ENCODE measurements around the gene RNPEPL1. TPM values are rescaled to one million over a fixed set of nuclear protein-coding genes. Genes with fewer than 3 reads are reported as not detected.
A peak's percentile ranks its signal among the peaks of the same experiment; 100 is the strongest.

The RNPEPL1 gene
- total and polyA plus RNA-seq, 2 experiments from 2014 or later: 46.3 to 57.2 TPM

DNA sequence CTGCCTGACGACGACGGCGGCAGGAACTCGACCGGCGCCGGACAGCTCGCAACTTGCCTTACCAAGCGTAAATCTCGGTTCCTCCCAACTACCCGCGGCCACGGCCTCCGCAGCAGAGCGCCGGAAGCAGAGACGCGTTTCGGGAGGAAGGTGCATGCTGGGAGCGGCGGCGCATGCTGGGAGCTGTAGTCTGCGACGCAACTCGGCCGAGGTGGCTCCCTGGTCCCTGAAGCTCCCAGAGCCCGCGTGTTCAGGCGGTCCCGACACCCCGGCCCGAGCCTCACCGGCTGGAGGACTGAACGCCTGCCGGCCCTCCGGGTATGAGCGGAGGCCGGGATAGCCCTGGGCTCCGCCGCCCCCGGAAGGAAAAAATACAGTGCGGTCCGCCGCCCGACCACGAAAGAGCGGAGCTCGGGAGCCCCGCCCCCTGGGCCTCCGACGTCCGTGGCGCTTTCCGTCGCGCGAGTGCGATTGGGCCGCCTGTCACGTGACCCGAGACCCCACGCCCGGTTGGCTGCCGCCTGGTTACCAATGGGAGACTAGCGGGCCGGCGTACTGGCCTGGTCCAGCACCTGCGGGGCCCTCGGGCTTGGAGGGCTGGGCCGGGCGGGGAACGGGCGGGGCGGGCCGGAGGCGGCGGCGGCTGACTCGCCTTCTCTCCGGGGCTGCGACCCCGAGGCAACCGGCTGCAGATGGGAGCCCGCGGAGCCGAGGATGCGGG is 18.1 kb downstream of the RNPEPL1 start, which contains the start of gene CAPN10:
CAPN10 (plus strand) TSS at position 537 of the 721 bp plus-strand sequence; CDS start at position 715, 178 bp downstream.
- peak within 1 kb of the TSS; percentile 80 for H3K27ac ChIP-seq
- peak within 1 kb of the TSS; percentile 61 for H2AFZ ChIP-seq
- H3K4me2 ChIP-seq: peak within 1 kb of the TSS; percentile 97
- no peaks in the 10 kb centered on the region for H3K9me2 ChIP-seq (replicated peaks; ENCODE audit: insufficient read depth)
- H3K36me3 ChIP-seq (replicated peaks; ENCODE audit: insufficient read depth, low read depth): no peaks in the 10 kb centered on the region
- peaks cover 21% of the 10 kb centered on the region for H3K4me1 ChIP-seq (ENCODE audit: insufficient read depth)
- no peaks in the 10 kb centered on the region for H3K9me3 ChIP-seq (ENCODE audit: low read depth)
- H4K20me1 ChIP-seq (ENCODE audit: insufficient read depth, poor library complexity, severe bottlenecking): peaks cover 5% of the 10 kb centered on the region
- DNase-seq (ENCODE audit: low spot score): peak; percentile 99
- peak within 1 kb of the TSS; percentile 41 for H3K4me3 ChIP-seq
- peaks cover 82% of the 10 kb centered on the region for H3K79me2 ChIP-seq
- 1% methylated on average over 62 of the region's 88 CpGs for WGBS (ENCODE audit: low lambda C conversion rate, missing lambda C conversion rate)
- H3K27me3 ChIP-seq: no peaks in the 10 kb centered on the region
- TF ChIP-seq EZH2phosphoT487 (IDR thresholded peaks at IDR 0.05; ENCODE audit: low read depth, severe bottlenecking, unreplicated experiment) (no peak), EZH2 (IDR thresholded peaks at IDR 0.05; ENCODE audit: borderline replicate concordance) (no peak)
- TF ChIP-seq, protein P1, sequence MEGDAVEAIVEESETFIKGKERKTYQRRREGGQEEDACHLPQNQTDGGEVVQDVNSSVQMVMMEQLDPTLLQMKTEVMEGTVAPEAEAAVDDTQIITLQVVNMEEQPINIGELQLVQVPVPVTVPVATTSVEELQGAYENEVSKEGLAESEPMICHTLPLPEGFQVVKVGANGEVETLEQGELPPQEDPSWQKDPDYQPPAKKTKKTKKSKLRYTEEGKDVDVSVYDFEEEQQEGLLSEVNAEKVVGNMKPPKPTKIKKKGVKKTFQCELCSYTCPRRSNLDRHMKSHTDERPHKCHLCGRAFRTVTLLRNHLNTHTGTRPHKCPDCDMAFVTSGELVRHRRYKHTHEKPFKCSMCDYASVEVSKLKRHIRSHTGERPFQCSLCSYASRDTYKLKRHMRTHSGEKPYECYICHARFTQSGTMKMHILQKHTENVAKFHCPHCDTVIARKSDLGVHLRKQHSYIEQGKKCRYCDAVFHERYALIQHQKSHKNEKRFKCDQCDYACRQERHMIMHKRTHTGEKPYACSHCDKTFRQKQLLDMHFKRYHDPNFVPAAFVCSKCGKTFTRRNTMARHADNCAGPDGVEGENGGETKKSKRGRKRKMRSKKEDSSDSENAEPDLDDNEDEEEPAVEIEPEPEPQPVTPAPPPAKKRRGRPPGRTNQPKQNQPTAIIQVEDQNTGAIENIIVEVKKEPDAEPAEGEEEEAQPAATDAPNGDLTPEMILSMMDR (IDR thresholded peaks at IDR 0.05; ENCODE audit: poor library complexity): no peak

DNA sequence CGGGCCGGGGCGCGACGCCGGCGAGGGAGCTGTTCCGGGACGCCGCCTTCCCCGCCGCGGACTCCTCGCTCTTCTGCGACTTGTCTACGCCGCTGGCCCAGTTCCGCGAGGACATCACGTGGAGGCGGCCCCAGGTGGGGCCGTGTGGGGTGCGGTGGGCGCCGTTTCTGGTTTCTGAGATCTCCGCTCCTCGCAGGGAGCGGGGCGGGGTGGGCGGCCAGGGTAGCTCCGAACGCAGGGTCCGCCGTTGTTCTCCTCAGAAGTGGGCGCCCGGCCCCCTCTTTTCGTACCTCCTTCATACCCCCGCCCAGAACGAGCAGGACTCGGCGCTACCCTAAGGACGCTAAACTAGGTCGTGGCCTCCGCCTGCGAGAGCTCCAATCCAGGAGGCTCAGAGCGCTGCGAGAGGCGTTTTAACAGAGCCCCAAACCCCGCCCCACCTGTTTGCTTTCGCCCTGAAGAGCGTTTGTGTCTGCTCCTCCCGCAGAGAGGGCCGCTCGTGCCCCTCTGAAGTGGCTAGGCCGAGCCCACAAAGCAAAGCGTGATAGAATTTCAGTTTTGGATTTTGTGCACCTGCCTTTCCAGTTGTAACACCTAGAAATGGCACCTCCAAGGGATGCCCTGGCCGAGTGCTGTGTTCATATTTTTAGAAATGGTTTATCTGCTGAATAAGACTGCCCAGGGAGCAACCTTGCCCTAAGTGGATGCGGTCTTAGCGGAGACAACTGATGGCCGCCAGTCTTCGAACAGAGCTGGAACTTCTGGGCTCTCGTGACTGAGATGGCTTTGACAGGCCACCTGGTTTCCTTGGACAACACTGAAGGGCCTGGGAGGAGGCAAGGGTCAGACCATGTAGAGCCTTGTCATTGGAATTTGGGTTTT is 18.9 kb downstream of the RNPEPL1 start:
- WGBS (ENCODE audit: low lambda C conversion rate, missing lambda C conversion rate): 10% methylated on average over 26 of the region's 62 CpGs
- H3K36me3 ChIP-seq (replicated peaks; ENCODE audit: insufficient read depth, low read depth): no peaks in the 10 kb centered on the region
- H4K20me1 ChIP-seq (ENCODE audit: insufficient read depth, poor library complexity, severe bottlenecking): peaks cover 5% of the 10 kb centered on the region
- no peaks in the 10 kb centered on the region for H3K9me2 ChIP-seq (replicated peaks; ENCODE audit: insufficient read depth)
- no peak for TF ChIP-seq EZH2 (IDR thresholded peaks at IDR 0.05; ENCODE audit: borderline replicate concordance)
- peaks cover 78% of the 10 kb centered on the region for H3K79me2 ChIP-seq
- H3K4me2 ChIP-seq: peak overlapping the region; percentile 82
- H3K27me3 ChIP-seq: no peaks in the 10 kb centered on the region
- no peaks in the 10 kb centered on the region for H3K9me3 ChIP-seq (ENCODE audit: low read depth)
- DNase-seq (ENCODE audit: low spot score): peak; percentile 68
- peaks cover 21% of the 10 kb centered on the region for H3K4me1 ChIP-seq (ENCODE audit: insufficient read depth)
- H2AFZ ChIP-seq: peak overlapping the region; percentile 61
- peak overlapping the region; percentile 66 for H3K27ac ChIP-seq
- H3K4me3 ChIP-seq: peak overlapping the region; percentile 41

DNA sequence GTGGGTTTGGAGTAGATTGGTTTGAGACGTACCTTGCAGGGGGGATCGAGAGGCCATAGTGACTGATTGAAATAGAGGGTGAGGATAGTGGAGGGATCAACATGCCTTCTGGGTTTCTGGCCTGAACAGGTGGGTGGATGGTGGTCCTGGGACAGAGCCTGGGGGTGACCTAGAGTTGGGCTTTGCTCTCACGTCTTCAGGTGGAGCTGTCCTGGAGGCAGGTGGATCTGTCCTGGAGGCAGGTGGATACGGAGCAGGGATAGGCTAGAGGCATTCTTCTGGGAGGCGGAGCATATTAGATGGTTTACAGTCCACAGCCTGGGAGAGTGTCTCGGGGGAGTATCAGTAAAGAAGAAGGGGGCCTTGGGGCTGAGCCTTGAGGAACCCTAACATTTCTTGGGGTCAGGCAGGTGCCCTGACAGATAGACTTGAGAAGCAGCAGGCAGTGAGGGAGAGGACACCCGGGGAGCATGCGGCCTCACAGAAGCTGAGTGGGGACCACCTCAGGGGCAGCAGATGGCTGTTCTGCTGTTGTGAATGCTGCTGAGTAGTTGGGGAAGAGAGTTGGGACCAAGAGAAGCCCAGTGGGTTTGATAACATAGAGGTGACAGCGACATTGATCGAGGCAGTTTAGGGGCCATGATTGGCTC is 19.8 kb downstream of the RNPEPL1 start:
- no peaks in the 10 kb centered on the region for H3K36me3 ChIP-seq (replicated peaks; ENCODE audit: insufficient read depth, low read depth)
- H3K4me1 ChIP-seq (ENCODE audit: insufficient read depth): peaks cover 21% of the 10 kb centered on the region
- H3K9me3 ChIP-seq (ENCODE audit: low read depth): no peaks in the 10 kb centered on the region
- H4K20me1 ChIP-seq (ENCODE audit: insufficient read depth, poor library complexity, severe bottlenecking): peaks cover 5% of the 10 kb centered on the region
- H3K4me3 ChIP-seq: no peak overlapping the region
- no peak overlapping the region for H2AFZ ChIP-seq
- no peak for DNase-seq (ENCODE audit: low spot score)
- no peaks in the 10 kb centered on the region for H3K27me3 ChIP-seq
- WGBS (ENCODE audit: low lambda C conversion rate, missing lambda C conversion rate): 86% methylated on average over 10 of the region's 10 CpGs
- H3K79me2 ChIP-seq: peaks cover 71% of the 10 kb centered on the region
- TF ChIP-seq, protein P1 (IDR thresholded peaks at IDR 0.05; ENCODE audit: poor library complexity): no peak
- TF ChIP-seq EZH2 (IDR thresholded peaks at IDR 0.05; ENCODE audit: borderline replicate concordance): no peak
- TF ChIP-seq EZH2phosphoT487 (IDR thresholded peaks at IDR 0.05; ENCODE audit: low read depth, severe bottlenecking, unreplicated experiment): no peak
- H3K4me2 ChIP-seq: peak overlapping the region; percentile 82
- no peak overlapping the region for H3K27ac ChIP-seq
- no peaks in the 10 kb centered on the region for H3K9me2 ChIP-seq (replicated peaks; ENCODE audit: insufficient read depth)

Data from hepatocyte (in vitro differentiated cells).